IMR-90 (cell line): ENCODE results near the gene GTF3C4. TPM values are rescaled to one million over a fixed set of nuclear protein-coding genes. Genes with fewer than 3 reads are reported as not detected.

Experiments used
- ATAC-seq: fragments of 200-7000 bp; cut with Tn5 transposase; 2 replicates; pipeline ENCODE4 v1.9.1; 2020; ENCODE audit warnings: low read depth, mild to moderate bottlenecking, moderate library complexity
- BruUV-seq: library from RNA; stranded (reverse); fragments of 400-500 nt; replicated peaks from 2 replicates; lab custom pipeline; 2021; lab: Mats Ljungman, UMichigan
- CTCF ChIA-PET: fragments of 300-600 bp; formaldehyde crosslinking; extraction: SDS; loops from one replicate; lab custom pipeline; 2021; ENCODE audit warnings: antibody characterized with exemption; lab: Yijun Ruan, JAX
- POLR2A ChIA-PET: fragments of 300-600 bp; sonication (Branson Sonifier 250); formaldehyde crosslinking; loops from one replicate; lab custom pipeline; 2022; ENCODE audit warnings: antibody characterized with exemption; ENCODE audit not compliant: unreplicated experiment; lab: Charles Lee
- DNase-seq: peaks from one replicate; pipeline ENCODE4 v3.0.0; 2013
- H2AFZ ChIP-seq: replicated peaks from 2 replicates; pipeline ENCODE3; 2013; ENCODE audit warnings: low read length, mild to moderate bottlenecking; ENCODE audit not compliant: poor library complexity
- H2AK5ac ChIP-seq: 2 replicates; pipeline ENCODE4 v1.6.1; 2013; ENCODE audit warnings: low read depth, low read length, inconsistent platforms
- H2AK9ac ChIP-seq: replicated peaks from 2 replicates; pipeline ENCODE3; 2013; ENCODE audit warnings: mild to moderate bottlenecking, low read depth, low read length, moderate library complexity; ENCODE audit not compliant: poor library complexity
- H2BK120ac ChIP-seq: 2 replicates; pipeline ENCODE4 v1.6.1; 2013; ENCODE audit warnings: low read depth, low read length, inconsistent platforms
- H2BK15ac ChIP-seq: 3 replicates; pipeline ENCODE4 v1.6.1; 2013; ENCODE audit warnings: low read depth, low read length, inconsistent platforms
- H2BK20ac ChIP-seq: 2 replicates; pipeline ENCODE4 v1.6.1; 2013; ENCODE audit warnings: low read depth, mild to moderate bottlenecking, inconsistent platforms, low read length, moderate library complexity
- H2BK5ac ChIP-seq: 2 replicates; pipeline ENCODE4 v1.6.1; 2013; ENCODE audit warnings: mild to moderate bottlenecking, low read depth, low read length, inconsistent platforms; ENCODE audit not compliant: poor library complexity, severe bottlenecking
- H3K14ac ChIP-seq: replicated peaks from 2 replicates; pipeline ENCODE4 v1.6.1; 2013; ENCODE audit warnings: low read depth, low read length, inconsistent platforms
- H3K18ac ChIP-seq: 2 replicates; pipeline ENCODE4 v1.6.1; 2013; ENCODE audit warnings: low read depth, low read length, control low read depth
- H3K23ac ChIP-seq: 2 replicates; pipeline ENCODE4 v1.6.1; 2013; ENCODE audit warnings: low read depth, low read length, inconsistent platforms
- H3K27ac ChIP-seq: 2 replicates; pipeline ENCODE4 v1.5.1; 2013; ENCODE audit warnings: mild to moderate bottlenecking, control low read depth, low read length; ENCODE audit not compliant: insufficient read depth
- H3K27me3 ChIP-seq: 2 replicates; pipeline ENCODE4 v1.6.1; 2013; ENCODE audit warnings: low read length; ENCODE audit not compliant: control insufficient read depth, insufficient read depth
- H3K36me3 ChIP-seq: 2 replicates; pipeline ENCODE4 v1.6.1; 2013; ENCODE audit warnings: low read length, mixed read lengths; ENCODE audit not compliant: control insufficient read depth, insufficient read depth
- H3K4ac ChIP-seq: 2 replicates; pipeline ENCODE4 v1.6.1; 2013; ENCODE audit warnings: low read depth, low read length, inconsistent platforms
- H3K4me1 ChIP-seq: 2 replicates; pipeline ENCODE4 v1.6.1; 2013; ENCODE audit warnings: low read length, mixed read lengths; ENCODE audit not compliant: control insufficient read depth, insufficient read depth
- H3K4me2 ChIP-seq: 2 replicates; pipeline ENCODE4 v1.6.1; 2013; ENCODE audit warnings: low read depth, mild to moderate bottlenecking, control low read depth, low read length, moderate library complexity
- H3K4me3 ChIP-seq: 2 replicates; pipeline ENCODE4 v1.5.1; 2013; ENCODE audit warnings: low read depth, mild to moderate bottlenecking, control low read depth, low read length, moderate library complexity; ENCODE audit not compliant: insufficient read depth
- H3K56ac ChIP-seq: 2 replicates; pipeline ENCODE4 v1.6.1; 2013; ENCODE audit warnings: low read length, inconsistent platforms; ENCODE audit not compliant: insufficient read depth; ENCODE audit errors: extremely low read depth
- H3K79me1 ChIP-seq, 2 experiments: 2 replicates each; pipeline ENCODE4 v1.6.1; 2013; ENCODE audit warnings: low read length in 2 of 2, inconsistent platforms in 1 of 2, low read depth in 1 of 2
- H3K9ac ChIP-seq: 2 replicates; pipeline ENCODE4 v1.6.1; 2013; ENCODE audit warnings: low read depth, low read length, control low read depth
- H3K9me1 ChIP-seq: 2 replicates; pipeline ENCODE4 v1.6.1; 2013; ENCODE audit warnings: low read length, inconsistent platforms; ENCODE audit not compliant: insufficient read depth
- H3K9me3 ChIP-seq: 2 replicates; pipeline ENCODE4 v1.6.1; 2013; ENCODE audit warnings: low read length; ENCODE audit not compliant: control insufficient read depth, insufficient read depth
- H4K20me1 ChIP-seq: 2 replicates; pipeline ENCODE4 v1.6.1; 2013; ENCODE audit warnings: low read length, inconsistent platforms; ENCODE audit not compliant: insufficient read depth
- H4K5ac ChIP-seq: 2 replicates; pipeline ENCODE4 v1.6.1; 2013; ENCODE audit warnings: mild to moderate bottlenecking, low read depth, low read length, control low read depth
- H4K8ac ChIP-seq, 2 experiments: 2 replicates each; pipeline ENCODE4 v1.6.1; 2013; ENCODE audit warnings: low read depth in 2 of 2, low read length in 2 of 2, control low read depth in 1 of 2, inconsistent platforms in 1 of 2
- H4K91ac ChIP-seq: 2 replicates; pipeline ENCODE4 v1.6.1; 2013; ENCODE audit warnings: low read depth, low read length, inconsistent platforms; ENCODE audit not compliant: insufficient read depth
- POLR2A ChIP-seq: IDR thresholded peaks from 2 replicates; pipeline ENCODE4 v1.6.1; 2012; ENCODE audit warnings: mild to moderate bottlenecking, low read depth, low read length
- SMC3 ChIP-seq: fragments of 150-350 bp; IDR thresholded peaks from 2 replicates; pipeline ENCODE4 v1.6.1; 2016; ENCODE audit warnings: low read depth, mild to moderate bottlenecking, antibody characterized with exemption, low read length, moderate library complexity
- WGBS, 2 experiments: methylation state at CpG; one replicate each; pipeline versions ENCODE4 v1.1.5 to v1.1.7; 2013; ENCODE audit warnings: missing lambda C conversion rate in 2 of 2; ENCODE audit not compliant: insufficient read length in 1 of 2; ENCODE audit errors: extremely low coverage in 2 of 2; 5-methylcytosine and 5-hydroxymethylcytosine counted together
- dilution Hi-C: fragments of 300-500 bp; cut with HindIII; formaldehyde crosslinking; loops from one replicate; pipeline ENCODE4 v1.14.3; 2018; ENCODE audit warnings: low sequenced_read_pairs; ENCODE audit not compliant: unreplicated experiment
- in situ Hi-C: fragments of 300-500 bp; cut with MboI; formaldehyde crosslinking; loops from 3 replicates; pipeline ENCODE4 v1.14.3; 2019; ENCODE audit warnings: low sequenced_read_pairs, inconsistent platforms, mixed read lengths
- intact Hi-C: fragments of 100-400 bp; cut with micrococcal nuclease; formaldehyde crosslinking; loops from 2 replicates; pipeline ENCODE4 v1.10.0; 2022
- polyA plus RNA-seq, 3 experiments: library from polyadenylated mRNA; depleted of rRNA; stranded (reverse); fragments of >200 nt; gene quantifications; 2 replicates each; pipeline ENCODE4 v1.2.3, GENCODE V29; 2012; ENCODE audit warnings: low replicate concordance in 1 of 3
- total RNA-seq: library from RNA; depleted of rRNA; stranded (reverse); fragments of >200 nt; gene quantifications from 2 replicates; pipeline ENCODE4 v1.2.3, GENCODE V29; 2012
- TF ChIP-seq, protein P1 (sequence below): fragments of 150-350 bp; IDR thresholded peaks from 2 replicates; pipeline ENCODE4 v1.6.1; 2017; ENCODE audit warnings: mild to moderate bottlenecking, antibody characterized with exemption, low read length, low read depth

GTF3C4 gene
- total and polyA plus RNA-seq, 2 of the 4 experiments (the other 2 are of a cell fraction), result 4.7 to 16.5 TPM

DNA sequence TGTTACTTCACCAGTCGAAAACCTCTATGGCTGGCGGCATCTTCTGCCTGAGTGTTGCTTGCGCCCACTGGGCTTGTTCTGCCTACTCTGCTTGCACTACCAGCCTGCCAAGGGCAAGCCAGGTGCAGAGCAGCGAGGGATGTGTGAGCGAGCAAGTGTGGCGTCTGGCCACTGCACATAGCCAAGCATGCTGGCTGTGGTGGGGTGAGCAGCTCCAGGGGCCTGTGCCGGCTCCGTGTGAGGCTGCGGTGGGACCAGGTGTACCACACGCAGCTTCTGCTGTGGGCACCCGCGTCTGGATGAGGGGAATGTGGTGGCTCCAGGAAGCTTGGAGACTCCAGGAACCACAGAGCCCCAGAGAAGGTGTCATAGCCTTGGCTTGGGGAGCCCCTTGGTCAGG is 51.4 kb downstream of the GTF3C4 start:
- no peaks in the 10 kb centered on the region for H3K36me3 ChIP-seq
- no peak overlapping the region for H2BK20ac ChIP-seq
- no peak overlapping the region for H3K56ac ChIP-seq
- no peaks in the 10 kb centered on the region for H3K4me1 ChIP-seq
- peaks cover 32% of the 10 kb centered on the region for H3K27me3 ChIP-seq
- dilution Hi-C loops, result no loop called here
- no peak overlapping the region for H3K27ac ChIP-seq
- H3K18ac ChIP-seq, result no peak overlapping the region
- H4K20me1 ChIP-seq, result no peaks in the 10 kb centered on the region
- ChIA-PET POLR2A (no interaction called here), CTCF (no interaction called here)
- no peak overlapping the region for H4K8ac ChIP-seq
- BruUV-seq, result no TSS peak
- H3K4me3 ChIP-seq, result no peak overlapping the region
- H2BK15ac ChIP-seq, result no peak overlapping the region
- H2BK5ac ChIP-seq, result no peak overlapping the region
- H3K79me1 ChIP-seq, result no peaks in the 10 kb centered on the region
- in situ Hi-C loops, result no loop called here
- no peak overlapping the region for H2BK120ac ChIP-seq
- H3K4ac ChIP-seq, result no peak overlapping the region
- H4K91ac ChIP-seq, result no peak overlapping the region
- DNase-seq (no peak), ATAC-seq (no peak)
- no peak overlapping the region for H3K14ac ChIP-seq
- H3K9ac ChIP-seq, result no peak overlapping the region
- WGBS, 2 experiments, result 76% methylated on average over 2 of the region's 12 CpGs; no CpG with 5 or more reads in 1 of the 2 experiments
- no peak overlapping the region for H2AK5ac ChIP-seq
- no peak overlapping the region for H2AFZ ChIP-seq
- H3K9me1 ChIP-seq, result no peaks in the 10 kb centered on the region
- intact Hi-C loops, result no loop called here
- H2AK9ac ChIP-seq, result no peak overlapping the region
- H4K5ac ChIP-seq, result no peak overlapping the region
- H3K9me3 ChIP-seq, result no peaks in the 10 kb centered on the region
- H3K23ac ChIP-seq, result no peak overlapping the region
- no peak overlapping the region for H3K4me2 ChIP-seq
- TF ChIP-seq, protein P1, sequence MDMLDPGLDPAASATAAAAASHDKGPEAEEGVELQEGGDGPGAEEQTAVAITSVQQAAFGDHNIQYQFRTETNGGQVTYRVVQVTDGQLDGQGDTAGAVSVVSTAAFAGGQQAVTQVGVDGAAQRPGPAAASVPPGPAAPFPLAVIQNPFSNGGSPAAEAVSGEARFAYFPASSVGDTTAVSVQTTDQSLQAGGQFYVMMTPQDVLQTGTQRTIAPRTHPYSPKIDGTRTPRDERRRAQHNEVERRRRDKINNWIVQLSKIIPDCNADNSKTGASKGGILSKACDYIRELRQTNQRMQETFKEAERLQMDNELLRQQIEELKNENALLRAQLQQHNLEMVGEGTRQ, result no peak
- TF ChIP-seq POLR2A, result no peak
- no peak for TF ChIP-seq SMC3
